CD4-positive, alpha-beta T cell treated with Interleukin-4 for 4 hours (primary cell): ENCODE data around the gene PDE9A.
"Not testable (repeated sequence)": the region's sequence is repeated elsewhere in the genome, so short reads cannot be mapped to it uniquely, and the experiment has no call there.

ENCODE experiments used
- DNase-seq: peaks from one replicate; pipeline ENCODE4 v3.0.0-alpha.2; 2020

The PDE9A gene

GRCh38 chr21:42624936-42625335 is 28.5 kb upstream of the PDE9A start:
- DNase-seq = no peak

- no peak for DNase-seq
These were observed 27.2 kb upstream of the PDE9A start for GRCh38 chr21:42626171-42626570.

GRCh38 chr21:42627527-42628289 is 25.7 kb upstream of the PDE9A start:
- no peak for DNase-seq

GRCh38 chr21:42628466-42629061 is 24.9 kb upstream of the PDE9A start:
- DNase-seq = not testable (repeated sequence)

GRCh38 chr21:42629933-42630589 is 23.4 kb upstream of the PDE9A start:
- DNase-seq = no peak

- no peak for DNase-seq
These were observed 22.8 kb upstream of the PDE9A start for GRCh38 chr21:42630626-42631025.

GRCh38 chr21:42631142-42631541 is 22.3 kb upstream of the PDE9A start:
- no peak for DNase-seq

GRCh38 chr21:42632336-42632751 is 21.1 kb upstream of the PDE9A start:
- no peak for DNase-seq

- DNase-seq = no peak
These were observed 20.4 kb upstream of the PDE9A start for GRCh38 chr21:42632771-42633690.

GRCh38 chr21:42633858-42634257 is 19.6 kb upstream of the PDE9A start:
- DNase-seq = no peak

- no peak for DNase-seq
These were observed 17.4 kb upstream of the PDE9A start for GRCh38 chr21:42635848-42636519.

GRCh38 chr21:42636520-42637266 is 16.7 kb upstream of the PDE9A start:
- DNase-seq = no peak

GRCh38 chr21:42637267-42638041 is 16.0 kb upstream of the PDE9A start:
- DNase-seq = no peak

- no peak for DNase-seq
These were observed 15.1 kb upstream of the PDE9A start for GRCh38 chr21:42638266-42638863.

- no peak for DNase-seq
These were observed 13.7 kb upstream of the PDE9A start for GRCh38 chr21:42639646-42640152.

- no peak for DNase-seq
These were observed 12.9 kb upstream of the PDE9A start for GRCh38 chr21:42640486-42640885.

- no peak for DNase-seq
These were observed 11.9 kb upstream of the PDE9A start for GRCh38 chr21:42641311-42642218.

- DNase-seq = no peak
These were observed 11.1 kb upstream of the PDE9A start for GRCh38 chr21:42642219-42642745.
